HG02678 (cell line): ENCODE results near the gene MICALL1.

ENCODE experiments used
- ATAC-seq: cut with Tn5 transposase; IDR thresholded peaks from one replicate; pipeline ENCODE4 v1.9.1; 2021; ENCODE audit warnings: mild to moderate bottlenecking, moderate library complexity; ENCODE audit not compliant: unreplicated experiment

The MICALL1 gene

DNA sequence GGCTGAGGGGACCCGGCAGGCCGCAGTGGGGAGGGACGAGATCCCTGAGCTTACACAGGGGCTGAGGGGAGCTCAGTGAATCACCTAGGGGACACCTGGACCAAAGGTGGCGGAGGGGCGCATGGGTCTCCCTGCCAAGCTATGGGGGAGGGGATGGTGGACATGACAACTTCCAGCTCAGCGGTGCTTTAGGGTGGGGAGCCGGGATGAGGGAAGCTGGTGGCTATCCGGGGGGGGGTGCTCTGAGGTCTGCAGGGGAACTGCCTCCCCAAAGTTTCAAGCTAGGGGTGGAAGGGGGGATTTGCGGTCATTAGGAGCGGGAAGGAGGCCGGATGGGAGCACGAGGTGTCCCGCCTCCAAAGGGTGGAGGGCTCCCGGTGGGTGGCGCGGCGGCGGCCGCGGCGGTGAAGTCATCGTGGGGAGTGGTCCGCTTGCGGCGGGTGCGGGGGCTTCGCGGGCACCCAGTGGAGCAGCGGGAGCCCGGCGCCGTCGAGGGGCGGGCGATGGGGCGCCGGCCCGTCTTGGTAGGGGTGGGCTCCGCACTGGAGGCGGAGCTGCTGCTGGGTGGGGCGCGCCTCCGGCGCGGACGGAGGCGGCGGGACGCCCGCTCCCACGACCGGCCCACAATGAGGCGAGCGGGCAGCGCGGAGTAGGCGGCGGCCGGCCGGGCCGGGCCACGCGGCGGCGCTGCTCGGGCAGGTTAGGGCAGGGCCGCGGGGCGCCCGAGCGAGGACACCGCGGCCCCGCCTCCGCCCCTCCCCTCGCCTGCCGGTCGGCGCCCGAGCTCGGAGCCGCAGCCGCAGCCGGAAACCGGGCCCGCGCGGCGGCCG lies at the start of gene MICALL1:
Gene MICALL1, plus strand, starts transcription at position 764 of the 830 bp plus-strand sequence. CDS start 126 bp downstream, outside the sequence.
- ATAC-seq = peak; percentile 88

DNA sequence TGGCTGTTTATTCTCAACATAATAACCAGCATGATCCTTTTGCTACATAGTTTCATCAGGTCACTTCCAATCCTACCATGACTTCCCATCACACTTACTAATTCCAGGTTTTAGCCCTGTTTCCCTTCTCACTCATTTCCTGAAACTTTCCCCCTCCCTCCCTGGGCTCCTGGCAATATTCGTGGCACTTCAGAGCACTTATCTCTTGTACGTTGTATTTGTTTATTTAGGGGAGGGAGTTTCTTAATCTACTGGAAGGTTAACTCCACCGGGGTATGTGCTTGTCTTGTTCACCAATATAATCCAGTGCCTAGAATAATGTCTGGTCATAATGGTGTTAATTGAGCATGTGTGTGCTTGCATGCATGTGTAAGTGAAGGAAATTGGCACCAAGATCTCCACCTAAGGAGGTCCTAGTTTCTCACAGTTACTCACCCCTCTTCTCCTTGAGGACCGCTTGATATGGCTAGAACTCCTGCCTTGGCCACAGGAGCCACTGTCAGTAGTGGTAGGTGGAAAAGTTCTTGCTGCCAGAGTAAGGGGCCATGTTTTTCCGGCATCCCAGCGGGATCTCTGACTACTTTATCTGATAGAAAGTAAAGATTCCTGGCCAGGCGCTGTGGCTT lies 45.2 kb upstream of the MICALL1 start:
- ATAC-seq = no peak

DNA sequence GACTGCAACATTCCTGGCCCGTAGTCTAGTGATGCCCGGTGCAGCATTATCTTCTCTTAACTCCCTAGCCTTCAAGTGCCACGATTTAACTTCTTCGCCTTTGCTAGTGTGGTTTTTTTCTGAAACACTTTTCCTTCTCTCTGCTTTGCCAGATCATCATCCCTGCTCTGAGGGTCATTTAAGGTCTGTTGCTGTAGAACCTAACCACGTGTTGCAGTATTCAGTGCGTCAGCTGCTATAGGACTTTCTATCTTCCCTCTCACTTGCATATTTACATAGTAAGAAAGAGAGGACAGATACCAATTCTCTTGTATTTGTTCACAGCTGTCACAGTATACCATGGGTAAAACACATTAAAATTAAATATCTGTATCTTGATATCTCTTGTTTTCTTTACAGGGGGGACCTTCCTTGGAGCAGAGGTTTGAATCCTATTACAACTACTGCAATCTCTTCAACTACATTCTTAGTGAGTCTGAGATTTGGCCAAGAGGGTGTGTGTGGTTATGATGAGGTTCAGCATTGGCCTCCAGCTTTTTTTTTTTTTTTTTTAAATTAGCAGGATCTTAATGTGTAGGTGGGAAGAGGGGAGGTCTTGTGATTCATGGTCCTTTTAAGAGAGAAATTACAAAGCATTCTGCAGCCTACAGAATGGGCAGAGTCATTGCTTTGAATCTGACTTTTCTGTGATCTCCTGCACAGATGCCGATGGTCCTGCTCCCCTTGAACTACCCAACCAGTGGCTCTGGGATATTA lies 43.3 kb upstream of the MICALL1 start:
- no peak for ATAC-seq

- ATAC-seq = no peak
Observed at GRCh38 chr22:37865510-37865909, 40.6 kb upstream of the MICALL1 start.

DNA sequence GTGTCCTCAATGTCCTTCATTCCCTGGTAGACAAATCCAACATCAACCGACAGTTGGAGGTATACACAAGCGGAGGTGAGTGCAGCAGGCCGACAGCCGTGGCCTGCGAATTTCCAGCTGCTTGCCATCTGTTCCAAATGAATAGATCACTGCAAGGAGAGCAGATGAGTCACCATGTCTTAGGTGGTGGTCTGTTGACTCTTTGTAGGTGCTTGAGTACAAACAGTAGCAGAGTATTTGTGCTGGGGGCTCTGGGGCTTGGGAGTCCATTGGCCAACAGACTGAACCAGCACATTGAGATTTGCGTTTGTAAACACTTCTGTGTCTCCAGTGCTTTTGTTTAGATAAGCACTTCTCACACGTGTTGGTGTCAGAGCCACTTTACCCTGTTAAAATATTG lies 35.8 kb upstream of the MICALL1 start:
- no peak for ATAC-seq

DNA sequence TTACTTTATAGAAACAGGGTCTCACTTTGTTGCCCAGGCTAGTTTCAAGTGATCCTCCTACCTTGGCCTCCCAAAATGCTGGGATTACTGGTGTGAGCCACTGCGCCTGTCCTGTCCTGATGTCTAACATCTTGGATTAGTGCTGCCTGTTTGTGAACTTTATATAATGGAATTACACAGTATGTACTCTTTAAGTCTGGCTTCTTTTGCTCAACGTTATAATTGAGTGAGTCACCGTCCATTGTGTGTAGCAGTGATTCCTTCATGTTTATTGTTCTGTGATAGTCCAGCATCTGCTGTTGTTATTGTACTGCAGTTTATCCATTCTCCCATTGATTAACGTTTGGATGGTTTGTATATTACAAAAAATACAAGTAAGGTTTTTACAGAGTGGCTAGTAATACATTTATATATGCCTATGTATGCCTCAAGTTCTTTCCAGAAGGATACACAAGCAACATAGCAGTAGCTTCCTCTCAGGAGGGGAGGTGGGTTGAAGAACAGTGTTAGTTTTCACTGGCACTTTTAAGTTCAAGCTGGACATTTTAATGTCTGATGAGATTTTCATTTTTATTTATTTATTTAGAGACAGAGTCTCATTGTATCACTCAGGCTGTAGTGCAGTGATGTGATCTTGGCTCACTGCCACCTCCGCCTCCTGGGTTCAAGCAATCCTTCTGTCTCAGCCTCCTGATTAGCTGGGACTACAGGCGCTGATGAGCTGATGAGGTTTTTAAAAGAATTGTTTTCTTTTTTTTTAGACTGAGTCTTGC lies 25.2 kb upstream of the MICALL1 start:
- ATAC-seq = no peak

DNA sequence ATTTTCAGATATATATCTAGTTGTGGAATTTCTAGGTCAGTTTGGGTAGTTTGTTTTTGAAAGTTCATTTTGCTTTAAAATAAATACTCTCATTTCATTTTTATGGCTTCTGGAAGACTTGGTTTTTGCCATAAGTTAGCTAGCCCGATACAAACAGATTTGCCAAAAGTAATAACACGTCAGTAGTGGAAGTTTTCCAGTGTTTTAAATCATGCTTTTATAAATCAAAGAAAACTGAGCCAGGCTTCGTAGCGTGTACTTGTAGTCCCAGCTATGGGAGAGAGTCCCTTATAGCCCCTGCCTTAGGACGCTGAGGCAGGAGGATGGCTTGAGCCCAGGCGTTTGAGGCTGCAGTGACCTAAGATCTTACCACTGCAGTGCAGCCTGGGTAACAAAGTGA lies 21.7 kb upstream of the MICALL1 start:
- no peak for ATAC-seq

- ATAC-seq = no peak
Observed at GRCh38 chr22:37887584-37888378, 18.3 kb upstream of the MICALL1 start.

DNA sequence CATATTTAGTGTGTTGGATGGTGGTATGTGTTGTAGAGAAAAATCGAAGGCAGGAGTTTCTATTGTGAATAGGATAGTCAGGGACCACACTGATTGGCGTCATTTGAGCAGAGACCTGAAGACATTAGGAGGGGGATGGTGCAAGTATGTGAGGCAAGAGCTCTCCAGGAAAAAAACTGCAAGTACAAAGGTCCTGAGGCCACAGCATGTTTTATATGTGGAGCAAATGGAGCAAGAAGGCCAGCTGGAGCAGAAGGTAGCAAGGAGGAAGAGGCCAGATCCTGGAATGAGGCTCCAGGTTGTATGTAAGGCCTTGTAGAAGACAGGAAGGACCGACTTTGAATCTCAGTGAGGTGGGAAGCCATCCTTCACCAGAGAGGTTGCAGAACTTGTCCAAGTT lies 14.2 kb upstream of the MICALL1 start:
- ATAC-seq = no peak

GRCh38 chr22:37892566-37893335 lies 13.3 kb upstream of the MICALL1 start:
- no peak for ATAC-seq

- no peak for ATAC-seq
Observed at GRCh38 chr22:37893583-37893983, 12.5 kb upstream of the MICALL1 start.

DNA sequence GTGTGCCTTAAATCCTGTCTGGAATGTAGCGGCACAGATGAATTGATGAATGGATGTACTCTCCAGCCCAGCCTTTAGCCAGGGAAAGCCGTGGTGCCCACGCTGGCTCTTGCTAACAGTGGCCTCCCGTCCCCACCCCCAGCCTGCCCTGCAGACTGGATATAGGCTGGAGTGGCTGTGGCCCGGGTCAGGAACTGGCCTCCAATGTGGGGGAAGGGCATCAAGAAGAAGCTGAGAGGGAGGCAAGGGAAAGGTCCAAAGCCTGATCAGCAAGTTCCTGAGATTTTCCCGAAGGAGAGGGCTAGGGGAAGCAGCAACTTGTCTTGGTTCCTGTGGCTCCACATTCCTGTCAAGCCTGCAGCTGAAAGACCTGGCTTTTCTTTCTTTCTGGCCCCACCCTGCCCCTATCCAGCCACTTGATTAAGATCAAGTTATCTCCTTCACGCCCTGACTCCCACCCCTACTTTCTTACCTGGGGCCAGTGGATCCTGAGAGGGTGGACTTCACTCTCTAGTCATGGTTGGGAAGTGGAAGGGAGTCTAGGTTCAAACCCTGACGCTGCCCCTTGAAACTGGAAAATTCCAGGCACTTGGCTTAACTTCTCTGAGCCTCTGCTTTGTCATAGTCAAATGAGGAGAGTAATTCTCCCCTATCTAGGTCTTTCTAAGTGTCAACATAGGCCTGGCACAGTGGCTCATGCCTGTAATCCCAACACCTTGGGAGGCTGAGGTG lies 11.0 kb upstream of the MICALL1 start:
- no peak for ATAC-seq

- no peak for ATAC-seq
Observed at GRCh38 chr22:37896181-37896592, 9.9 kb upstream of the MICALL1 start.

DNA sequence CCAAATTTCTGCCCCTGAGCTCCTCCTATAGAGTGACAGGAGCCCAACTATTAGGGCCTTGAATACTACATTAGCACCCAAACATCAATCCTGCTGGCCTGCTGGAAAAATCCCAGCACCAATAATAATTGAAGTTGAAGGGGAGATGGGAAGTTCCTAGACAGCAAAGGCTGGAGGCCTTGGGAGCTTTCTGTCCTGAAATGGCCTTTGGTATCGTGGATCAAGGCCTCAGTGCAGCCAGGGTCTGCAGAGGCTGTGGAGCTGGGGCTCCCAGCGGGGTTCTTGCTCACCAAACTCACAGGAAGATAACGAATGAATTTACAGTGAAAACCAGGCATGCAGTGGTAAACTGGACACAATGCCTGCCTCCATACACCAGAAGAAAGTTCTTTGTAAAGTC lies 9.2 kb upstream of the MICALL1 start:
- no peak for ATAC-seq

GRCh38 chr22:37897807-37898206 lies 8.3 kb upstream of the MICALL1 start:
- no peak for ATAC-seq

- ATAC-seq = no peak
Observed at GRCh38 chr22:37898441-37899181, 7.5 kb upstream of the MICALL1 start.

DNA sequence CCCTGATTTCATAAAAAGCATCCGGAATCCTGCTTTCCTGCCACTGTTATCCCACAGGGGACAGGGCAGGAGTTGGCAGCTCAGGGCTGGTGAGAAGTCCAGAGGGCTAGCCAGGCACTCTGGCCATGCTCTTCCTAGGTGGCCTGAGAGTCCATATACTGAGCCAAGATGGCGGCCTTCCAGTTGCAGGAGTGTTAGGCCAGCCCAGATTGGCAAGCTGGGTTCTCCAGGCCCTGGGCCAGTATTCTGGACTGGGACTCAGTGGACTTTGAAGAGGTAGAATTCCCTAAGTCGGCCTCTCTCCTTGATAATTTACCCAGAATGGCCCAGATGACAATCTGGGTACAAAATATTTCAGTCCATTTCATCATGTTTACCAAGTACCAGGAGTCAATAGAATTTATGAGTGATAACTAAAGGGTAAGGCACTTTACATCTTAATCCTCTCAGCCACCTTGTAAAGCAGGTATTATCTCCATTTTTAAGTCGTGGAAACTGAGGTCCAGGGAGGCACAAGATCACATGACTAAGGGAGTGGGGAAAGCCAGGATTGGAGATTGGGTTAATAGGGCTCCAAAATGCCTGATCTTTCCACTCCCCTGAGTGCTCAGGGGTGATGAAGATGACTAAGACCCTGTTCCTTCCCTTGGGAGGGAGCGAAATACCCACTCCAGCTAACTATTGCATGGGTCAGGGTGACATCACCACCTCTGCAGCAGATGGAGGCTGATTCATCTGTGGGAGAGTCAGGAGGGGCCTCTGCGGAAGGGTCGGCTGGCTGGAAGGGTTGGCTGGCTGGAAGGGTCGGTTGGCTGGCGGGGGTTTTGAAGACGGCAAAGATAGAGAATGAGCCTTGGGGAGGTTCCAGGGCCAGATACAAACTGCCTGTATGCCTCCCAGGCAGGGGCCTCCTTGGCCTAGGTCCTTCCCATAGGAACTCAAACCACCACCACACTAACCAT lies 1.2 kb upstream of the MICALL1 start:
- no peak for ATAC-seq
